Skeletal muscle satellite cell (primary cell): ENCODE measurements around the gene KRCC1.

Experiments used
- H3K27me3 ChIP-seq: 2 replicates; pipeline ENCODE4 v1.7.0; 2013; ENCODE audit warnings: low read length; ENCODE audit not compliant: control insufficient read depth, insufficient read depth
- H3K36me3 ChIP-seq: 2 replicates; pipeline ENCODE4 v1.7.0; 2013; ENCODE audit warnings: mild to moderate bottlenecking, control low read depth, low read length; ENCODE audit not compliant: insufficient read depth
- H3K4me1 ChIP-seq: 2 replicates; pipeline ENCODE4 v1.7.0; 2013; ENCODE audit warnings: low read length; ENCODE audit not compliant: control insufficient read depth, insufficient read depth
- H3K4me2 ChIP-seq: 2 replicates; pipeline ENCODE4 v1.7.0; 2013; ENCODE audit warnings: mild to moderate bottlenecking, low read length
- H3K4me3 ChIP-seq: 2 replicates; pipeline ENCODE4 v1.7.0; 2013; ENCODE audit warnings: low read length
- H3K9ac ChIP-seq: 2 replicates; pipeline ENCODE4 v1.7.0; 2013; ENCODE audit warnings: mild to moderate bottlenecking, low read depth, low read length, moderate library complexity
- H3K9me3 ChIP-seq: replicated peaks from 2 replicates; pipeline ENCODE4 v1.7.0; 2013; ENCODE audit warnings: mild to moderate bottlenecking, control low read depth, low read length

KRCC1 gene

GRCh38 chr2:88074150-88074549 lies 18.6 kb upstream of the KRCC1 start:
- no peaks in the 10 kb centered on the region for H3K36me3 ChIP-seq
- peaks cover 5% of the 10 kb centered on the region for H3K4me1 ChIP-seq
- H3K4me2 ChIP-seq, result no peak overlapping the region

GRCh38 chr2:88071365-88071764 lies 15.8 kb upstream of the KRCC1 start:
- H3K27me3 ChIP-seq, result peaks cover 9% of the 10 kb centered on the region
- H3K4me1 ChIP-seq, result peaks cover 13% of the 10 kb centered on the region
- H3K9me3 ChIP-seq, result no peaks in the 10 kb centered on the region
- no peak overlapping the region for H3K4me2 ChIP-seq
- no peaks in the 10 kb centered on the region for H3K36me3 ChIP-seq
- H3K4me3 ChIP-seq, result no peak overlapping the region
- H3K9ac ChIP-seq, result no peak overlapping the region

More at GRCh38 chr2:88074150-88074549, 18.6 kb upstream of the KRCC1 start:
- no peak overlapping the region for H3K9ac ChIP-seq
- H3K9me3 ChIP-seq, result no peaks in the 10 kb centered on the region
- no peaks in the 10 kb centered on the region for H3K27me3 ChIP-seq
- H3K4me3 ChIP-seq, result no peak overlapping the region

- no peak overlapping the region for H3K4me2 ChIP-seq
- no peak overlapping the region for H3K9ac ChIP-seq
- H3K4me3 ChIP-seq, result no peak overlapping the region
- no peaks in the 10 kb centered on the region for H3K36me3 ChIP-seq
- H3K4me1 ChIP-seq, result peaks cover 10% of the 10 kb centered on the region
- H3K9me3 ChIP-seq, result no peaks in the 10 kb centered on the region
- H3K27me3 ChIP-seq, result peaks cover 9% of the 10 kb centered on the region
Measured at GRCh38 chr2:88070055-88070454, 14.5 kb upstream of the KRCC1 start.

GRCh38 chr2:88069117-88069516 lies 13.5 kb upstream of the KRCC1 start:
- H3K27me3 ChIP-seq, result peaks cover 9% of the 10 kb centered on the region
- H3K36me3 ChIP-seq, result no peaks in the 10 kb centered on the region
- no peak overlapping the region for H3K9ac ChIP-seq
- H3K4me2 ChIP-seq, result no peak overlapping the region
- no peaks in the 10 kb centered on the region for H3K9me3 ChIP-seq
- H3K4me3 ChIP-seq, result no peak overlapping the region
- H3K4me1 ChIP-seq, result peaks cover 8% of the 10 kb centered on the region

GRCh38 chr2:88068044-88068443 lies 12.5 kb upstream of the KRCC1 start:
- Histone ChIP-seq H3K4me2 (no peak overlapping the region), H3K9me3 (no peaks in the 10 kb centered on the region), H3K4me3 (no peak overlapping the region), H3K9ac (no peak overlapping the region), H3K36me3 (no peaks in the 10 kb centered on the region), H3K4me1 (peaks cover 8% of the 10 kb centered on the region), H3K27me3 (peaks cover 9% of the 10 kb centered on the region)

- Histone ChIP-seq H3K36me3 (no peaks in the 10 kb centered on the region), H3K27me3 (peaks cover 9% of the 10 kb centered on the region), H3K4me1 (peaks cover 8% of the 10 kb centered on the region), H3K4me3 (peak within 1 kb of the TSS; percentile 49), H3K4me2 (peak within 1 kb of the TSS; percentile 42), H3K9me3 (no peaks in the 10 kb centered on the region), H3K9ac (peak within 1 kb of the TSS; percentile 59)
Measured at GRCh38 chr2:88067598-88067997, 12.0 kb upstream of the KRCC1 start, which contains the start of gene SMYD1. SMYD1 (plus strand) TSS chr2:88067825; CDS start chr2:88067865, 40 bp downstream.

GRCh38 chr2:88067189-88067588 lies 11.6 kb upstream of the KRCC1 start:
- Histone ChIP-seq H3K4me1 (peaks cover 8% of the 10 kb centered on the region), H3K4me3 (peak overlapping the region; percentile 49), H3K4me2 (peak overlapping the region; percentile 42), H3K9me3 (no peaks in the 10 kb centered on the region), H3K27me3 (peaks cover 9% of the 10 kb centered on the region), H3K36me3 (no peaks in the 10 kb centered on the region), H3K9ac (peak overlapping the region; percentile 59)

- Histone ChIP-seq H3K9ac (no peak overlapping the region), H3K4me2 (no peak overlapping the region), H3K36me3 (no peaks in the 10 kb centered on the region), H3K4me1 (peaks cover 8% of the 10 kb centered on the region), H3K4me3 (no peak overlapping the region), H3K27me3 (peaks cover 9% of the 10 kb centered on the region), H3K9me3 (no peaks in the 10 kb centered on the region)
Measured at GRCh38 chr2:88066543-88066942, 11.0 kb upstream of the KRCC1 start.

- peaks cover under 1% of the 10 kb centered on the region for H3K4me1 ChIP-seq
- no peak overlapping the region for H3K4me3 ChIP-seq
- H3K9me3 ChIP-seq, result no peaks in the 10 kb centered on the region
- no peak overlapping the region for H3K9ac ChIP-seq
- no peak overlapping the region for H3K4me2 ChIP-seq
- H3K27me3 ChIP-seq, result no peaks in the 10 kb centered on the region
- no peaks in the 10 kb centered on the region for H3K36me3 ChIP-seq
Measured at GRCh38 chr2:88061295-88061694, 5.7 kb upstream of the KRCC1 start.

- H3K4me2 ChIP-seq, result no peak overlapping the region
- no peak overlapping the region for H3K9ac ChIP-seq
- H3K27me3 ChIP-seq, result no peaks in the 10 kb centered on the region
- peaks cover 5% of the 10 kb centered on the region for H3K4me1 ChIP-seq
- no peak overlapping the region for H3K4me3 ChIP-seq
- no peaks in the 10 kb centered on the region for H3K36me3 ChIP-seq
- H3K9me3 ChIP-seq, result no peaks in the 10 kb centered on the region
Measured at GRCh38 chr2:88060907-88061275, 5.3 kb upstream of the KRCC1 start.

- H3K36me3 ChIP-seq, result no peaks in the 10 kb centered on the region
- no peak overlapping the region for H3K9ac ChIP-seq
- peaks cover 7% of the 10 kb centered on the region for H3K4me1 ChIP-seq
- H3K27me3 ChIP-seq, result no peaks in the 10 kb centered on the region
- no peak overlapping the region for H3K4me2 ChIP-seq
- no peak overlapping the region for H3K4me3 ChIP-seq
- H3K9me3 ChIP-seq, result no peaks in the 10 kb centered on the region
Measured at GRCh38 chr2:88059979-88060906, 4.7 kb upstream of the KRCC1 start.

GRCh38 chr2:88058191-88058590 lies 2.6 kb upstream of the KRCC1 start:
- no peak overlapping the region for H3K9ac ChIP-seq
- no peak overlapping the region for H3K4me3 ChIP-seq
- H3K9me3 ChIP-seq, result no peaks in the 10 kb centered on the region
- H3K4me2 ChIP-seq, result no peak overlapping the region
- no peaks in the 10 kb centered on the region for H3K36me3 ChIP-seq
- H3K27me3 ChIP-seq, result no peaks in the 10 kb centered on the region
- H3K4me1 ChIP-seq, result peaks cover 21% of the 10 kb centered on the region
